Smooth muscle cell (in vitro differentiated cells): Measurements from ENCODE around the gene N4BP2L2. TPM values are rescaled to one million over a fixed set of nuclear protein-coding genes. Genes with fewer than 3 reads are reported as not detected.

Source experiments
- DNase-seq: peaks from one replicate; lab custom pipeline; 2025; ENCODE audit not compliant: unreplicated experiment; lab: John Stamatoyannopoulos, UW
- H2AFZ ChIP-seq: fragments of 200-600 bp; sonication (generic); 2 replicates; pipeline ENCODE4 v1.6.0; 2016; ENCODE audit warnings: antibody characterized with exemption, low read depth, mild to moderate bottlenecking
- H3F3A ChIP-seq: fragments of 200-600 bp; sonication (generic); 2 replicates; pipeline ENCODE4 v1.6.0; 2017; ENCODE audit warnings: antibody characterized with exemption, low read depth
- H3K27ac ChIP-seq: fragments of 200-600 bp; sonication (generic); 2 replicates; pipeline ENCODE4 v1.5.1; 2016; ENCODE audit warnings: low read depth, mild to moderate bottlenecking
- H3K27me3 ChIP-seq: fragments of 200-600 bp; sonication (generic); 2 replicates; pipeline ENCODE4 v1.6.1; 2016; ENCODE audit warnings: low read depth, mild to moderate bottlenecking
- H3K36me3 ChIP-seq: fragments of 200-600 bp; sonication (generic); 2 replicates; pipeline ENCODE4 v1.5.1; 2016; ENCODE audit warnings: low read depth
- H3K4me1 ChIP-seq: fragments of 200-600 bp; sonication (generic); 2 replicates; pipeline ENCODE4 v1.5.1; 2016; ENCODE audit warnings: low read depth
- H3K4me2 ChIP-seq: fragments of 200-600 bp; sonication (generic); 2 replicates; pipeline ENCODE4 v1.6.0; 2016; ENCODE audit warnings: mild to moderate bottlenecking
- H3K4me3 ChIP-seq: fragments of 200-600 bp; sonication (generic); 2 replicates; pipeline ENCODE4 v1.5.1; 2016; ENCODE audit warnings: mild to moderate bottlenecking
- H3K79me2 ChIP-seq: fragments of 200-600 bp; sonication (generic); 2 replicates; pipeline ENCODE4 v1.6.0; 2016; ENCODE audit warnings: low read depth, mild to moderate bottlenecking
- H3K9ac ChIP-seq: fragments of 200-600 bp; sonication (generic); 2 replicates; pipeline ENCODE4 v1.6.0; 2016; ENCODE audit warnings: low read depth
- H3K9me3 ChIP-seq: fragments of 200-600 bp; sonication (generic); replicated peaks from 2 replicates; pipeline ENCODE4 v1.5.1; 2016; ENCODE audit warnings: low read depth
- H4K20me1 ChIP-seq: fragments of 200-600 bp; sonication (generic); 2 replicates; pipeline ENCODE4 v1.6.0; 2016; ENCODE audit warnings: low read depth
- CTCF ChIP-seq: fragments of 200-600 bp; sonication (generic); IDR thresholded peaks from 2 replicates; pipeline ENCODE4 v1.5.1; 2017; ENCODE audit warnings: borderline replicate concordance, mild to moderate bottlenecking, antibody characterized with exemption; ENCODE audit not compliant: insufficient read depth, poor library complexity, severe bottlenecking
- WGBS: methylation state at CpG from one replicate; pipeline ENCODE4 v1.1.7; 2016; ENCODE audit warnings: low lambda C conversion rate; 5-methylcytosine and 5-hydroxymethylcytosine counted together
- polyA plus RNA-seq: library from polyadenylated mRNA; unstranded; fragments of >200 nt; fragmentation: Nextera tagmentation; extraction: Ambion mirVana; gene quantifications from 2 replicates; pipeline ENCODE4 v1.2.1, GENCODE V29; 2016
- total RNA-seq: library from RNA; depleted of rRNA; stranded (reverse); fragments of >200 nt; gene quantifications from 2 replicates; pipeline ENCODE4 v1.2.3, GENCODE V29; 2014

The N4BP2L2 gene
- total and polyA plus RNA-seq, 2 experiments from 2014 or later = 51.3 to 96.0 TPM

GRCh38 chr13:32535748-32536147 lies 2.8 kb downstream of the N4BP2L2 start:
- H3K27ac ChIP-seq = no peak overlapping the region
- no peak for DNase-seq
- no peaks in the 10 kb centered on the region for H3F3A ChIP-seq
- H3K9ac ChIP-seq = no peak overlapping the region
- H3K4me2 ChIP-seq = no peak overlapping the region
- H3K36me3 ChIP-seq = peaks cover 12% of the 10 kb centered on the region
- peaks cover 76% of the 10 kb centered on the region for H3K79me2 ChIP-seq
- H3K9me3 ChIP-seq = no peaks in the 10 kb centered on the region
- H4K20me1 ChIP-seq = peaks cover 43% of the 10 kb centered on the region
- no peak overlapping the region for H3K4me3 ChIP-seq
- peaks cover 8% of the 10 kb centered on the region for H3K4me1 ChIP-seq
- no peak overlapping the region for H2AFZ ChIP-seq
- TF ChIP-seq CTCF = no peak
- no peaks in the 10 kb centered on the region for H3K27me3 ChIP-seq
- WGBS = 97% methylated on average over 2 of the region's 2 CpGs

- Histone ChIP-seq H3F3A (no peaks in the 10 kb centered on the region), H3K36me3 (peaks cover 12% of the 10 kb centered on the region), H3K27ac (no peak overlapping the region), H3K9me3 (no peaks in the 10 kb centered on the region), H4K20me1 (peaks cover 49% of the 10 kb centered on the region), H3K79me2 (peaks cover 82% of the 10 kb centered on the region), H2AFZ (no peak overlapping the region), H3K4me2 (peak overlapping the region; percentile 25), H3K9ac (no peak overlapping the region), H3K27me3 (no peaks in the 10 kb centered on the region), H3K4me1 (peaks cover 8% of the 10 kb centered on the region), H3K4me3 (no peak overlapping the region)
- 48% methylated on average over 1 of the region's 1 CpG for WGBS
- TF ChIP-seq CTCF = no peak
- DNase-seq = no peak
Measured at GRCh38 chr13:32535115-32535514, 3.5 kb downstream of the N4BP2L2 start.

GRCh38 chr13:32530841-32531253 lies 7.7 kb downstream of the N4BP2L2 start:
- no peak for DNase-seq
- no peaks in the 10 kb centered on the region for H3K27me3 ChIP-seq
- no peak overlapping the region for H3K4me2 ChIP-seq
- peaks cover 90% of the 10 kb centered on the region for H4K20me1 ChIP-seq
- WGBS = 57% methylated on average over 2 of the region's 2 CpGs
- H2AFZ ChIP-seq = no peak overlapping the region
- no peak overlapping the region for H3K9ac ChIP-seq
- H3K36me3 ChIP-seq = peaks cover 10% of the 10 kb centered on the region
- no peaks in the 10 kb centered on the region for H3K9me3 ChIP-seq
- H3K4me3 ChIP-seq = no peak overlapping the region
- peaks cover 97% of the 10 kb centered on the region for H3K79me2 ChIP-seq
- no peak for TF ChIP-seq CTCF
- no peak overlapping the region for H3K27ac ChIP-seq
- H3K4me1 ChIP-seq = no peaks in the 10 kb centered on the region
- H3F3A ChIP-seq = no peaks in the 10 kb centered on the region

GRCh38 chr13:32528358-32528757 lies 10.2 kb downstream of the N4BP2L2 start:
- Histone ChIP-seq H3K9me3 (no peaks in the 10 kb centered on the region), H3K4me1 (no peaks in the 10 kb centered on the region), H3K4me3 (no peak overlapping the region), H3K27ac (peak overlapping the region; percentile 1), H4K20me1 (peaks cover 95% of the 10 kb centered on the region), H3K79me2 (peaks cover 90% of the 10 kb centered on the region), H3K4me2 (no peak overlapping the region), H3F3A (no peaks in the 10 kb centered on the region), H2AFZ (no peak overlapping the region), H3K9ac (no peak overlapping the region), H3K36me3 (no peaks in the 10 kb centered on the region), H3K27me3 (no peaks in the 10 kb centered on the region)
- no peak for TF ChIP-seq CTCF
- DNase-seq = no peak
- 81% methylated on average over 3 of the region's 3 CpGs for WGBS
